HuH-7.5 (cell line): ENCODE data around the gene PNCK.

Experiments used
- DNase-seq: peaks from one replicate; pipeline ENCODE4 v3.0.0; 2011; ENCODE audit warnings: low spot score

PNCK gene

GRCh38 chrX:153662266-153662665, 11.3 kb downstream of the PNCK start:
- no peak for DNase-seq

- DNase-seq, result no peak
These were observed 14.3 kb downstream of the PNCK start for GRCh38 chrX:153659268-153659667.

- no peak for DNase-seq
These were observed 16.5 kb downstream of the PNCK start for GRCh38 chrX:153657161-153657560.

- DNase-seq, result no peak
These were observed 20.1 kb downstream of the PNCK start for GRCh38 chrX:153653556-153653955.

- no peak for DNase-seq
These were observed 22.0 kb downstream of the PNCK start for GRCh38 chrX:153651540-153652079.

- no peak for DNase-seq
These were observed 22.7 kb downstream of the PNCK start for GRCh38 chrX:153650959-153651358.

- DNase-seq, result no peak
These were observed 23.5 kb downstream of the PNCK start for GRCh38 chrX:153649915-153650782.

- DNase-seq, result peak; percentile 76
These were observed 24.3 kb downstream of the PNCK start for GRCh38 chrX:153649178-153649914.

- DNase-seq, result no peak
These were observed 25.0 kb downstream of the PNCK start for GRCh38 chrX:153648358-153649177.

- no peak for DNase-seq
These were observed 25.9 kb downstream of the PNCK start for GRCh38 chrX:153647461-153648357.

GRCh38 chrX:153646620-153647373, 26.8 kb downstream of the PNCK start, which contains the start of gene DUSP9:
Gene DUSP9, plus strand, starts transcription at chrX:153647203. Its CDS starts 751 bp downstream, at chrX:153647954.
- DNase-seq, result peak; percentile 71

- no peak for DNase-seq
These were observed 27.6 kb downstream of the PNCK start for GRCh38 chrX:153645921-153646488.

- no peak for DNase-seq
These were observed 28.5 kb downstream of the PNCK start for GRCh38 chrX:153645151-153645550.

GRCh38 chrX:153644356-153645125, 29.1 kb downstream of the PNCK start:
- no peak for DNase-seq

GRCh38 chrX:153643431-153644351, 29.9 kb downstream of the PNCK start:
- no peak for DNase-seq

- DNase-seq, result no peak
These were observed 30.8 kb downstream of the PNCK start for GRCh38 chrX:153642655-153643430.

GRCh38 chrX:153642051-153642654, 31.5 kb downstream of the PNCK start:
- DNase-seq, result peak; percentile 57
